WTC11 (cell line): ENCODE measurements around the gene NDOR1. TPM values are rescaled to one million over a fixed set of nuclear protein-coding genes. Genes with fewer than 3 reads are reported as not detected.

Source experiments
- ATAC-seq: fragments of 200-7000 bp; cut with Tn5 transposase; 2 replicates; pipeline ENCODE4 v1.10.0; 2021; ENCODE audit warnings: mild to moderate bottlenecking, moderate library complexity
- CTCF ChIA-PET: fragments of 300-600 bp; sonication (Branson Sonifier 250); formaldehyde crosslinking; loops from one replicate; lab custom pipeline; 2021; ENCODE audit warnings: antibody characterized with exemption; lab: Charles Lee
- POLR2A ChIA-PET: fragments of 350-600 bp; sonication (Branson Sonifier 250); formaldehyde crosslinking; loops from one replicate; lab custom pipeline; 2021; ENCODE audit warnings: antibody characterized with exemption; lab: Charles Lee
- DNase-seq: peaks from one replicate; pipeline ENCODE4 v3.0.0; 2021; ENCODE audit warnings: low spot score
- H3K27ac Mint-ChIP-seq: 2 replicates; pipeline ENCODE4 v1.8.0; 2021; ENCODE audit warnings: mixed read lengths
- H3K27me3 Mint-ChIP-seq: 2 replicates; pipeline ENCODE4 v1.8.0; 2021; ENCODE audit warnings: low read depth, mild to moderate bottlenecking, moderate library complexity, mixed read lengths
- H3K36me3 Mint-ChIP-seq: 2 replicates; pipeline ENCODE4 v1.8.0; 2021; ENCODE audit warnings: mixed read lengths
- H3K4me1 Mint-ChIP-seq: 2 replicates; pipeline ENCODE4 v1.8.0; 2022; ENCODE audit warnings: mixed read lengths
- H3K4me3 Mint-ChIP-seq: 2 replicates; pipeline ENCODE4 v1.8.0; 2021; ENCODE audit warnings: mild to moderate bottlenecking, moderate library complexity, mixed read lengths
- H3K9me3 Mint-ChIP-seq: 2 replicates; pipeline ENCODE4 v1.8.0; 2021; ENCODE audit warnings: mixed read lengths
- AR ChIP-seq: fragments of 250-450 bp; sonication (Bioruptor Pico); IDR thresholded peaks from 2 replicates; pipeline ENCODE4 v1.9.0; 2021; ENCODE audit warnings: mild to moderate bottlenecking
- ATF3 ChIP-seq: sonication (generic); formaldehyde crosslinking; conservative IDR thresholded peaks from 2 replicates; pipeline ENCODE4 v1.8.1; 2022; ENCODE audit warnings: mild to moderate bottlenecking, missing genetic modification reagents
- ESRRA ChIP-seq: sonication (generic); formaldehyde crosslinking; IDR thresholded peaks from 2 replicates; pipeline ENCODE4 v1.8.1; 2022; ENCODE audit warnings: mild to moderate bottlenecking, missing genetic modification reagents, borderline replicate concordance
- JAZF1 ChIP-seq: fragments of 250-450 bp; sonication (Bioruptor Pico); IDR thresholded peaks from 2 replicates; pipeline ENCODE4 v1.9.0; 2021; ENCODE audit warnings: moderate library complexity, mild to moderate bottlenecking, inconsistent platforms
- NFATC4 ChIP-seq: fragments of 250-450 bp; sonication (Bioruptor Pico); IDR thresholded peaks from 2 replicates; pipeline ENCODE4 v1.9.0; 2021; ENCODE audit warnings: mild to moderate bottlenecking
- NR3C1 ChIP-seq: sonication (generic); formaldehyde crosslinking; conservative IDR thresholded peaks from 2 replicates; pipeline ENCODE4 v1.8.1; 2023; ENCODE audit warnings: low read depth, mild to moderate bottlenecking, missing genetic modification reagents
- PRDM15 ChIP-seq: sonication (generic); formaldehyde crosslinking; IDR thresholded peaks from 2 replicates; pipeline ENCODE4 v1.8.0; 2022; ENCODE audit warnings: missing genetic modification reagents
- SP1 ChIP-seq: sonication (generic); formaldehyde crosslinking; conservative IDR thresholded peaks from 2 replicates; pipeline ENCODE4 v1.8.1; 2022; ENCODE audit warnings: missing genetic modification reagents
- STAT6 ChIP-seq: sonication (generic); formaldehyde crosslinking; conservative IDR thresholded peaks from 2 replicates; pipeline ENCODE4 v1.8.1; 2023; ENCODE audit warnings: mild to moderate bottlenecking, low read depth, missing genetic modification reagents, moderate library complexity
- ZBTB21 ChIP-seq: sonication (generic); formaldehyde crosslinking; IDR thresholded peaks from 2 replicates; pipeline ENCODE4 v1.8.1; 2023; ENCODE audit warnings: mild to moderate bottlenecking, missing genetic modification reagents, borderline replicate concordance
- ZNF423 ChIP-seq: fragments of 250-450 bp; sonication (Bioruptor Pico); IDR thresholded peaks from 2 replicates; pipeline ENCODE4 v2.1.2; 2022; ENCODE audit warnings: mild to moderate bottlenecking, moderate library complexity
- total RNA-seq: library from RNA; stranded (reverse); gene quantifications from 3 replicates; pipeline ENCODE4 v1.2.3, GENCODE V29; 2021
- TF ChIP-seq, protein P1 (sequence below): sonication (generic); formaldehyde crosslinking; IDR thresholded peaks from 2 replicates; pipeline ENCODE4 v1.8.1; 2023; ENCODE audit warnings: mild to moderate bottlenecking, missing genetic modification reagents

Gene NDOR1
- total RNA-seq, 1 experiment from 2014 or later = 49.0 TPM

DNA sequence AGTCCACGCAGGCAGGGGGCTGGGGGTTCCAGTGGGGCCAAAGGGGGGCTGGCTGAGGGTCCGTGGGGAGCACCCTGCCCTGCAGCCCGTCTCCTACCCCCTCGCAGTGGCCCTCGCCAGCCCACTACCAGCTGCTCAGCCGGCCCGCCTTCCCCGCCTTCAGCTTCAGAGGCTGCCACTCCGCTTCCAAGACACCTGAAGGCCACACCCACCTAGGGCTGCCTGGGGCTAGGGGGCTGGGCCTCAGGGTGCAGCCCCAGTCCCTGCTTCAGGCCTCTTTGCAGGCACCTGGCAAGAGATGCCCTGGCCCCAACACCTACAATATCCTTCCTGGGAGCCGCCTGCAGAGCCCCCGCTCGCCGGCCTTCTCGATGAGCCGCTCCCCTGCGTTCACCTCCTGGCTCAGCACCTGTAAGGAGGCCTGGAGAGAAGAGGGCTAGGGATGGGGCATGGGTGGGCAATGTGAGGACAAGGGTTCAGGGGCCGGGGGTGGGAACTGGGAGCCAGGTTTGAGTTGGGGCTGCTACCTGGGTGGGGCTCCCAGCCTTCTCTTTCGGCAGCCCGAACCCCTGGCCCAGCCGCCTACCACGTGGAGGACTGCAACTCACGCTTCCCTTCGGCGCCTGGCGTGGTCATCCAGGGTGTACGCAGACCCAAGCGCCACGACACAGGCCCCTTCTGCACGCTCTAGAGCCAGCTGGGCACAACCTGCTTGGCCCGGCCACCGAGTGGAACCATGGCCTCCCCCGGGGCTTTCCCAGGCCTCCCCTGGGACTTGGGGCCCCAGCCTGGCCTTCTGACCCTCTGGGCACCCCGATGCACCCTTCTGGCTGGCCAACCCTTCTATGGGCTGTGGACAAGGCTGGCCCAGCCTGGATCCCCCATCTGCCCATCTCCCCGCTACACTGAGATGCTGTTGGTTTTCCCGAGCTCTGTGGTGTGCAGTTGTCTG is 47.3 kb downstream of the NDOR1 start:
- TF ChIP-seq ZNF423 (no peak), JAZF1 (CRISPR knock-in tag) (no peak), ZBTB21 (CRISPR knock-in tag) (no peak), STAT6 (no peak), SP1 (no peak), ESRRA (CRISPR knock-in tag) (no peak), NFATC4 (no peak), AR (CRISPR knock-in tag) (no peak), NR3C1 (CRISPR knock-in tag) (no peak)
- TF ChIP-seq, protein P1, sequence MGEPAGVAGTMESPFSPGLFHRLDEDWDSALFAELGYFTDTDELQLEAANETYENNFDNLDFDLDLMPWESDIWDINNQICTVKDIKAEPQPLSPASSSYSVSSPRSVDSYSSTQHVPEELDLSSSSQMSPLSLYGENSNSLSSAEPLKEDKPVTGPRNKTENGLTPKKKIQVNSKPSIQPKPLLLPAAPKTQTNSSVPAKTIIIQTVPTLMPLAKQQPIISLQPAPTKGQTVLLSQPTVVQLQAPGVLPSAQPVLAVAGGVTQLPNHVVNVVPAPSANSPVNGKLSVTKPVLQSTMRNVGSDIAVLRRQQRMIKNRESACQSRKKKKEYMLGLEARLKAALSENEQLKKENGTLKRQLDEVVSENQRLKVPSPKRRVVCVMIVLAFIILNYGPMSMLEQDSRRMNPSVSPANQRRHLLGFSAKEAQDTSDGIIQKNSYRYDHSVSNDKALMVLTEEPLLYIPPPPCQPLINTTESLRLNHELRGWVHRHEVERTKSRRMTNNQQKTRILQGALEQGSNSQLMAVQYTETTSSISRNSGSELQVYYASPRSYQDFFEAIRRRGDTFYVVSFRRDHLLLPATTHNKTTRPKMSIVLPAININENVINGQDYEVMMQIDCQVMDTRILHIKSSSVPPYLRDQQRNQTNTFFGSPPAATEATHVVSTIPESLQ (CRISPR knock-in tag) = no peak
- POLR2A ChIA-PET = interaction anchor here (4.2 kb wide), 1 partner anchor 12 kb away, joined by 30 read pairs; the partner anchor contains the start of gene TUBB4B
- Mint-ChIP-seq H3K36me3 (0 out of 2 replicates have a peak, but pooled peaks cover 6% of the 10 kb centered on the region), H3K27me3 (peaks cover 11% of the 10 kb centered on the region), H3K4me1 (peaks cover 8% of the 10 kb centered on the region), H3K9me3 (no peaks in the 10 kb centered on the region), H3K4me3 (no peak overlapping the region; the same call in 1 of the 2 replicates), H3K27ac (no peak overlapping the region)
- ATAC-seq = peak; percentile 49
- DNase-seq = peak; percentile 64
- CTCF ChIA-PET = interaction anchor here (0.6 to 4.6 kb wide), 17 partner anchors 8 to 188 kb away, joined by 3 to 59 read pairs (median 5); partner anchors contain the start of genes MAN1B1, NRARP, RNF224 and TUBB4B

DNA sequence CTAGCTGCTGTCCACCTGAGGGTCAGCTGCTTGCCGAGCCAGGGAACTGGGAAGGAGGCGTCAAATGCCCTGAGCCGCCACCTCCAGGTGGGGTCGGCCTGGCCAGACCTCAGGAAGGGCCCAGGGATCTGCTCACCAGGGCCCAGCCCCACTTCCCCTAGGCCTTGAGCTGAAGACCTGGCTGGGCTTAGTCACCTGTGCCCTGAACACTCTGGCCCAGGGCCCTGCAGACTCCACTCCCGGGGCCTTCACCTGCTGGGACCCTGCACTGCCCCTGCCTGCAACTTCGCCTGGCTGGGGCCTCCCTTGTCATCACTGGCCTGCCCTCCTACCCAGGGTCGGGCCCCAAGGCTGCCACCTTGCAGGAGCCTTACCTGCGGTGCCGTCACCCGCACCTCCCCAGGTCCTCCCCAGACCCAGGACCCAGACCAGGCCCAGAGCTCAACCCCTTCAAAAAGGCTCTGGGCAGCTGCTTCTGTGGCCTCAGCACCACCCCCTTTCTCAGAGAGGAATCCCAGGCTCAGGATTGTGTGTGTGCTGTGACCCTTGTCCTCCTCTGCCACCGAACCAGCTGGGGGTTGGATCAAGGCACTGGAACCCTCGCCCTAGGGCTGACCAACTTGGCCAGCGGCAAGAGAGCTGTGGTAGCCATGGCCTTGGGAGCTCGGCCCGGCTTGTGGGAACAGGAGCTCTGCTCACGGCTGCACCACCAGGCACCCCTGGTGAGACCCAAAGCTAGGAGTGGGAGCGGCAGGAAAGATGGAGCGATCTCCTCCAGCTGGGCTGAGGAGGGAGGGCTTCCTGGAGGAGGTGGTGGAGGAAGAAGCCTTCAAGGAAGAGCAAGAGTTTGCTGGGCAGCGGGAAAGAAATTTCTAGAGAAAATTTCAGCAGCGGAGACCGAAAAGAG is 48.5 kb downstream of the NDOR1 start:
- peak overlapping the region; percentile 94 for H3K4me3 Mint-ChIP-seq
- ChIA-PET CTCF (interaction anchor here (0.6 to 4.6 kb wide), 22 partner anchors 9 to 219 kb away, joined by 3 to 59 read pairs (median 5); partner anchors contain the start of genes MAN1B1, NRARP, RNF224 and TOR4A), POLR2A (interaction anchor here (0.9 to 4.2 kb wide), 4 partner anchors 9 to 53 kb away, joined by 3 to 30 read pairs (median 6); partner anchors contain the start of genes TPRN and TUBB4B)
- peaks cover 12% of the 10 kb centered on the region for H3K36me3 Mint-ChIP-seq
- TF ChIP-seq PRDM15 = peak; percentile 38; the same call in 1 of the 2 replicates
- TF ChIP-seq ATF3 (CRISPR knock-in tag) = no peak
- peaks cover 7% of the 10 kb centered on the region for H3K27me3 Mint-ChIP-seq
- H3K9me3 Mint-ChIP-seq = no peaks in the 10 kb centered on the region
- H3K4me1 Mint-ChIP-seq = peaks cover 8% of the 10 kb centered on the region
- H3K27ac Mint-ChIP-seq = peak overlapping the region; percentile 86
- no peak for ATAC-seq
- DNase-seq = no peak
